Stimulated activated CD8-positive, alpha-beta memory T cell treated with anti-CD3 and anti-CD28 coated beads, Interleukin-7, amount 100 ng/mL, for 48 hours (primary cell): ENCODE results near the gene C1QTNF4.
"Not testable (repeated sequence)": the region's sequence is repeated elsewhere in the genome, so short reads cannot be mapped to it uniquely, and the experiment has no call there.

ENCODE experiments used
- DNase-seq, 2 donors: peaks; one replicate each; pipeline ENCODE4 v3.0.0-alpha.2; 2020; ENCODE audit warnings: low read depth in 1 of 2; ENCODE audit errors: extremely low read depth in 1 of 2

Gene C1QTNF4

GRCh38 chr11:47593934-47594855 lies at the start of gene C1QTNF4:
TSS of gene C1QTNF4 (minus strand) at chr11:47594411. CDS start at chr11:47590810, 3,601 bp downstream.
- DNase-seq = no peak

GRCh38 chr11:47642099-47642855 lies 48.1 kb upstream of the C1QTNF4 start, which contains the start of gene MTCH2:
TSS of gene MTCH2 (minus strand) at chr11:47642559. CDS start at chr11:47642465, 94 bp downstream.
- peak; percentile 94 to 96 for DNase-seq

GRCh38 chr11:47641600-47642098 lies 47.4 kb upstream of the C1QTNF4 start:
- DNase-seq = no peak

- not testable (repeated sequence) for DNase-seq
Measured at GRCh38 chr11:47640506-47640905, 46.3 kb upstream of the C1QTNF4 start.

GRCh38 chr11:47636331-47636730 lies 42.1 kb upstream of the C1QTNF4 start:
- not testable (repeated sequence) for DNase-seq

- DNase-seq = no peak
Measured at GRCh38 chr11:47631473-47631872, 37.3 kb upstream of the C1QTNF4 start.

GRCh38 chr11:47628026-47628425 lies 33.8 kb upstream of the C1QTNF4 start:
- DNase-seq = no peak

GRCh38 chr11:47626234-47626633 lies 32.0 kb upstream of the C1QTNF4 start:
- no peak for DNase-seq

- DNase-seq = no peak
Measured at GRCh38 chr11:47620836-47621378, 26.7 kb upstream of the C1QTNF4 start.

- DNase-seq = no peak
Measured at GRCh38 chr11:47617417-47617809, 23.2 kb upstream of the C1QTNF4 start.

- no peak for DNase-seq
Measured at GRCh38 chr11:47616726-47617416, 22.7 kb upstream of the C1QTNF4 start.

GRCh38 chr11:47615249-47615648 lies 21.0 kb upstream of the C1QTNF4 start:
- DNase-seq = no peak

- DNase-seq = no peak
Measured at GRCh38 chr11:47611348-47611794, 17.2 kb upstream of the C1QTNF4 start.

GRCh38 chr11:47609675-47610074 lies 15.5 kb upstream of the C1QTNF4 start:
- DNase-seq = no peak

- no peak for DNase-seq
Measured at GRCh38 chr11:47607380-47607779, 13.2 kb upstream of the C1QTNF4 start.

- DNase-seq = no peak
Measured at GRCh38 chr11:47606731-47607130, 12.5 kb upstream of the C1QTNF4 start.

GRCh38 chr11:47605921-47606320 lies 11.7 kb upstream of the C1QTNF4 start:
- no peak for DNase-seq

- no peak for DNase-seq
Measured at GRCh38 chr11:47603295-47603694, 9.1 kb upstream of the C1QTNF4 start.

- no peak for DNase-seq
Measured at GRCh38 chr11:47599902-47600301, 5.7 kb upstream of the C1QTNF4 start.

GRCh38 chr11:47595967-47596366 lies 1.8 kb upstream of the C1QTNF4 start:
- no peak for DNase-seq

GRCh38 chr11:47595029-47595428 lies 818 bp upstream of the C1QTNF4 start:
- DNase-seq = no peak
